SK-N-SH (cell line): ENCODE measurements around the gene KRT35. TPM values are rescaled to one million over a fixed set of nuclear protein-coding genes. Genes with fewer than 3 reads are reported as not detected.

ENCODE experiments used
- CTCF ChIA-PET: fragments of 300-600, 350-600 bp; formaldehyde crosslinking; extraction: SDS; loops from one replicate; lab custom pipeline; 2021; lab: Yijun Ruan, JAX
- POLR2A ChIA-PET: fragments of 350-600 bp; sonication (Branson Sonifier 250); formaldehyde crosslinking; extraction: SDS; loops from one replicate; lab custom pipeline; 2020; ENCODE audit warnings: antibody characterized with exemption, inconsistent platforms; lab: Yijun Ruan, JAX
- DNase-seq: peaks from one replicate; pipeline ENCODE4 v3.0.0; 2012
- H2AFZ ChIP-seq: fragments of 200-600 bp; sonication (generic); 2 replicates; pipeline ENCODE4 v1.8.1; 2016; ENCODE audit warnings: antibody characterized with exemption, mild to moderate bottlenecking, low read depth
- H3F3A ChIP-seq: fragments of 200-600 bp; sonication (generic); replicated peaks from 2 replicates; pipeline ENCODE3; 2016; ENCODE audit warnings: antibody characterized with exemption, mild to moderate bottlenecking; ENCODE audit not compliant: insufficient read depth
- H3K27ac ChIP-seq, 2 experiments: fragments of 200-500 bp in 1 of 2; fragments of 200-600 bp in 1 of 2; sonication (Bioruptor generic) in 1 of 2; sonication (generic), shearing (Covaris generic) in 1 of 2; 2 replicates each; pipeline versions ENCODE4 v1.5.1 to v1.6.1; 2014 to 2016; ENCODE audit warnings: low read depth in 2 of 2, inconsistent platforms in 1 of 2, low read length in 1 of 2, mild to moderate bottlenecking in 1 of 2, mixed read lengths in 1 of 2
- H3K27me3 ChIP-seq: fragments of 200-600 bp; sonication (generic), shearing (Covaris generic); 2 replicates; pipeline ENCODE4 v1.6.1; 2016; ENCODE audit warnings: mixed run types; ENCODE audit not compliant: insufficient read depth
- H3K36me3 ChIP-seq, 2 experiments: fragments of 200-500 bp in 1 of 2; fragments of 200-600 bp in 1 of 2; sonication (Bioruptor generic) in 1 of 2; sonication (generic) in 1 of 2; replicated peaks in 1 of 2; 2 replicates each; pipeline versions ENCODE3 to v1.5.1; 2014 to 2016; ENCODE audit warnings: low read length in 1 of 2, mild to moderate bottlenecking in 1 of 2; ENCODE audit not compliant: insufficient read depth in 2 of 2, control insufficient read depth in 1 of 2
- H3K4me1 ChIP-seq, 2 experiments: fragments of 200-500 bp in 1 of 2; fragments of 200-600 bp in 1 of 2; sonication (Bioruptor generic) in 1 of 2; sonication (generic), shearing (Covaris generic) in 1 of 2; 2 replicates each; pipeline versions ENCODE4 v1.5.1 to v1.6.1; 2014 to 2016; ENCODE audit warnings: low read depth in 1 of 2, low read length in 1 of 2, mixed run types in 1 of 2; ENCODE audit not compliant: insufficient read depth in 2 of 2, control insufficient read depth in 1 of 2
- H3K4me2 ChIP-seq: fragments of 200-600 bp; sonication (generic), shearing (Covaris generic); 2 replicates; pipeline ENCODE4 v1.6.1; 2017; ENCODE audit warnings: mixed run types
- H3K4me3 ChIP-seq, 2 experiments: fragments of 200-500 bp in 1 of 2; fragments of 200-600 bp in 1 of 2; sonication (Bioruptor generic) in 1 of 2; sonication (generic), shearing (Covaris generic) in 1 of 2; 2 replicates each; pipeline versions ENCODE4 v1.5.1 to v1.8.1; 2014 to 2016; ENCODE audit warnings: low read depth in 2 of 2, inconsistent platforms in 1 of 2, low read length in 1 of 2, mild to moderate bottlenecking in 1 of 2, mixed read lengths in 1 of 2, moderate library complexity in 1 of 2
- H3K79me2 ChIP-seq: fragments of 200-600 bp; sonication (generic); 2 replicates; pipeline ENCODE4 v1.8.1; 2017; ENCODE audit warnings: mild to moderate bottlenecking; ENCODE audit not compliant: insufficient read depth
- H3K9ac ChIP-seq: fragments of 200-600 bp; sonication (generic); 2 replicates; pipeline ENCODE4 v1.6.1; 2017; ENCODE audit warnings: mixed run types
- H3K9me2 ChIP-seq: fragments of 200-600 bp; sonication (generic); 2 replicates; pipeline ENCODE4 v1.6.1; 2017; ENCODE audit warnings: mixed run types
- H3K9me3 ChIP-seq: fragments of 200-600 bp; sonication (generic); 2 replicates; pipeline ENCODE4 v1.6.1; 2017; ENCODE audit warnings: mixed run types, mild to moderate bottlenecking, moderate library complexity
- H4K20me1 ChIP-seq: fragments of 200-600 bp; sonication (generic); 2 replicates; pipeline ENCODE4 v1.6.1; 2017; ENCODE audit warnings: mild to moderate bottlenecking, mixed run types; ENCODE audit not compliant: insufficient read depth
- ELF1 ChIP-seq: IDR thresholded peaks from 2 replicates; pipeline ENCODE4 v1.4.0; 2012
- EZH2phosphoT487 ChIP-seq: fragments of 200-600 bp; sonication (generic); IDR thresholded peaks from 2 replicates; pipeline ENCODE4 v1.6.1; 2017; ENCODE audit warnings: low read depth, mixed run types, mild to moderate bottlenecking, antibody characterized with exemption, moderate library complexity, borderline replicate concordance
- FOSL2 ChIP-seq: IDR thresholded peaks from 2 replicates; pipeline ENCODE4 v1.4.0; 2012; ENCODE audit warnings: low read depth, mild to moderate bottlenecking, moderate library complexity, borderline replicate concordance
- FOXJ3 ChIP-seq: sonication (generic); formaldehyde crosslinking; IDR thresholded peaks from 2 replicates; pipeline ENCODE4 v1.5.1; 2020; ENCODE audit warnings: mild to moderate bottlenecking, missing genetic modification reagents
- FOXM1 ChIP-seq: IDR thresholded peaks from 2 replicates; pipeline ENCODE4 v1.4.0; 2012; ENCODE audit warnings: low read depth, mild to moderate bottlenecking
- JUND ChIP-seq: IDR thresholded peaks from 2 replicates; pipeline ENCODE4 v1.4.0; 2012
- MEF2A ChIP-seq: IDR thresholded peaks from 2 replicates; pipeline ENCODE4 v1.4.0; 2012; ENCODE audit warnings: low read depth, borderline replicate concordance
- MXI1 ChIP-seq: IDR thresholded peaks from 2 replicates; pipeline ENCODE4 v1.6.1; 2012; ENCODE audit warnings: mild to moderate bottlenecking, low read depth, low read length, improper control_type of control experiment
- NFIC ChIP-seq: IDR thresholded peaks from 2 replicates; pipeline ENCODE4 v1.4.0; 2012; ENCODE audit warnings: borderline replicate concordance
- NRF1 ChIP-seq: IDR thresholded peaks from 2 replicates; pipeline ENCODE4 v1.6.1; 2012; ENCODE audit warnings: low read depth, mild to moderate bottlenecking, low read length
- POLR2AphosphoS5 ChIP-seq: IDR thresholded peaks from 2 replicates; pipeline ENCODE4 v1.6.1; 2012; ENCODE audit warnings: low read depth, low read length
- RCOR1 ChIP-seq: fragments of 150-350 bp; IDR thresholded peaks from 2 replicates; pipeline ENCODE4 v1.6.1; 2017; ENCODE audit warnings: antibody characterized with exemption, low read length
- RFX5 ChIP-seq: IDR thresholded peaks from 2 replicates; pipeline ENCODE4 v1.6.1; 2012; ENCODE audit warnings: mild to moderate bottlenecking, improper control_type of control experiment, low read length
- RXRA ChIP-seq: IDR thresholded peaks from 2 replicates; pipeline ENCODE4 v1.4.0; 2012; ENCODE audit warnings: low read depth, mild to moderate bottlenecking, borderline replicate concordance
- SIN3A ChIP-seq: IDR thresholded peaks from 2 replicates; pipeline ENCODE4 v1.6.1; 2012; ENCODE audit warnings: low read depth, mild to moderate bottlenecking, low read length, moderate library complexity, borderline replicate concordance
- TAF1 ChIP-seq: IDR thresholded peaks from 2 replicates; pipeline ENCODE4 v1.6.1; 2012; ENCODE audit warnings: low read depth, mild to moderate bottlenecking, low read length, moderate library complexity, borderline replicate concordance
- WGBS: methylation state at CpG from one replicate; pipeline ENCODE4 v1.1.6; 2017; ENCODE audit warnings: low lambda C conversion rate; 5-methylcytosine and 5-hydroxymethylcytosine counted together
- polyA plus RNA-seq, 3 experiments: library from polyadenylated mRNA; depleted of rRNA; stranded (reverse); fragments of >200 nt; gene quantifications; 2 replicates each; pipeline ENCODE4 v1.2.3, GENCODE V29; 2012
- TF ChIP-seq, protein P1 (sequence below): fragments of 150-350 bp; IDR thresholded peaks from 2 replicates; pipeline ENCODE4 v1.6.1; 2016; ENCODE audit warnings: mild to moderate bottlenecking, low read depth, low read length
- TF ChIP-seq, protein P2 (sequence below): IDR thresholded peaks from 2 replicates; pipeline ENCODE4 v1.4.0; 2012; ENCODE audit warnings: low read depth
- TF ChIP-seq, protein P3 (sequence below): fragments of 200-600 bp; sonication (generic); IDR thresholded peaks from 2 replicates; pipeline ENCODE4 v1.6.1; 2017; ENCODE audit warnings: antibody characterized with exemption, mild to moderate bottlenecking, moderate library complexity

The KRT35 gene
- polyA plus RNA-seq, 1 of the 3 experiments (the other 2 are of a cell fraction): not detected

DNA sequence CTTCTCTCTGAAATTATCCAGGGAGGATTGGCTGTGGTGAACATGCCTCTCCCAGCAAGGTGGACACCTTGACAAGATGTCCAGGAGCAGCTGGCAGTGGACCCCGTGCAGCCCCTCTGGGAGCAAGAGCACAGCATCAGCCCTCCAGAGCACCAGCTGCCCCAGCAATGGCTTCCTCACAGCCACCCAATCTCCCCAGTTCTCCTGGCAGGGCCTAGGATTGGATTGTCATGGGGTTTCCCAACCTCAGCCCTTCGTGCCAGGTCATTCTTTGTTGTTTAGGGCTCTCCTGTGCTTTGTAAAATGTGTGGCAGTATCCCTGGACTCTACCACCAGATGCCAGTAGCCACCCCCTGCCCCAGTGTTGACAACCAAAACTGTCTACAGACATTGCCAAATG is 10.5 kb upstream of the KRT35 start:
- Histone ChIP-seq H3K9ac (no peak overlapping the region), H3K27me3 (no peaks in the 10 kb centered on the region), H2AFZ (no peak overlapping the region), H3K79me2 (no peaks in the 10 kb centered on the region), H3K36me3 (no peaks in the 10 kb centered on the region), H3F3A (no peaks in the 10 kb centered on the region), H3K27ac (no peak overlapping the region), H3K9me2 (no peaks in the 10 kb centered on the region), H3K4me1 (peaks cover 2 to 9% of the 10 kb centered on the region in 2 experiments; a peak in 2 of 4 replicates), H3K9me3 (no peaks in the 10 kb centered on the region), H4K20me1 (no peaks in the 10 kb centered on the region), H3K4me2 (no peak overlapping the region), H3K4me3 (no peak overlapping the region)
- TF ChIP-seq, protein P1, sequence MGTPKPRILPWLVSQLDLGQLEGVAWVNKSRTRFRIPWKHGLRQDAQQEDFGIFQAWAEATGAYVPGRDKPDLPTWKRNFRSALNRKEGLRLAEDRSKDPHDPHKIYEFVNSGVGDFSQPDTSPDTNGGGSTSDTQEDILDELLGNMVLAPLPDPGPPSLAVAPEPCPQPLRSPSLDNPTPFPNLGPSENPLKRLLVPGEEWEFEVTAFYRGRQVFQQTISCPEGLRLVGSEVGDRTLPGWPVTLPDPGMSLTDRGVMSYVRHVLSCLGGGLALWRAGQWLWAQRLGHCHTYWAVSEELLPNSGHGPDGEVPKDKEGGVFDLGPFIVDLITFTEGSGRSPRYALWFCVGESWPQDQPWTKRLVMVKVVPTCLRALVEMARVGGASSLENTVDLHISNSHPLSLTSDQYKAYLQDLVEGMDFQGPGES: no peak
- TF ChIP-seq NFIC (no peak), TAF1 (no peak), FOXM1 (no peak), RCOR1 (no peak), EZH2phosphoT487 (no peak), ELF1 (no peak), FOSL2 (no peak), MXI1 (no peak), POLR2AphosphoS5 (no peak)
- TF ChIP-seq, protein P2, sequence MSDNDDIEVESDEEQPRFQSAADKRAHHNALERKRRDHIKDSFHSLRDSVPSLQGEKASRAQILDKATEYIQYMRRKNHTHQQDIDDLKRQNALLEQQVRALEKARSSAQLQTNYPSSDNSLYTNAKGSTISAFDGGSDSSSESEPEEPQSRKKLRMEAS: no peak
- TF ChIP-seq, protein P3, sequence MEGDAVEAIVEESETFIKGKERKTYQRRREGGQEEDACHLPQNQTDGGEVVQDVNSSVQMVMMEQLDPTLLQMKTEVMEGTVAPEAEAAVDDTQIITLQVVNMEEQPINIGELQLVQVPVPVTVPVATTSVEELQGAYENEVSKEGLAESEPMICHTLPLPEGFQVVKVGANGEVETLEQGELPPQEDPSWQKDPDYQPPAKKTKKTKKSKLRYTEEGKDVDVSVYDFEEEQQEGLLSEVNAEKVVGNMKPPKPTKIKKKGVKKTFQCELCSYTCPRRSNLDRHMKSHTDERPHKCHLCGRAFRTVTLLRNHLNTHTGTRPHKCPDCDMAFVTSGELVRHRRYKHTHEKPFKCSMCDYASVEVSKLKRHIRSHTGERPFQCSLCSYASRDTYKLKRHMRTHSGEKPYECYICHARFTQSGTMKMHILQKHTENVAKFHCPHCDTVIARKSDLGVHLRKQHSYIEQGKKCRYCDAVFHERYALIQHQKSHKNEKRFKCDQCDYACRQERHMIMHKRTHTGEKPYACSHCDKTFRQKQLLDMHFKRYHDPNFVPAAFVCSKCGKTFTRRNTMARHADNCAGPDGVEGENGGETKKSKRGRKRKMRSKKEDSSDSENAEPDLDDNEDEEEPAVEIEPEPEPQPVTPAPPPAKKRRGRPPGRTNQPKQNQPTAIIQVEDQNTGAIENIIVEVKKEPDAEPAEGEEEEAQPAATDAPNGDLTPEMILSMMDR: no peak
- ChIA-PET CTCF (interaction anchor here (8.5 kb wide), 1 partner anchor 58 kb away, joined by 67 read pairs; no protein-coding TSS in a partner anchor), POLR2A (no interaction called here)
- DNase-seq: no peak
- WGBS: 50% methylated on average over 2 of the region's 2 CpGs

DNA sequence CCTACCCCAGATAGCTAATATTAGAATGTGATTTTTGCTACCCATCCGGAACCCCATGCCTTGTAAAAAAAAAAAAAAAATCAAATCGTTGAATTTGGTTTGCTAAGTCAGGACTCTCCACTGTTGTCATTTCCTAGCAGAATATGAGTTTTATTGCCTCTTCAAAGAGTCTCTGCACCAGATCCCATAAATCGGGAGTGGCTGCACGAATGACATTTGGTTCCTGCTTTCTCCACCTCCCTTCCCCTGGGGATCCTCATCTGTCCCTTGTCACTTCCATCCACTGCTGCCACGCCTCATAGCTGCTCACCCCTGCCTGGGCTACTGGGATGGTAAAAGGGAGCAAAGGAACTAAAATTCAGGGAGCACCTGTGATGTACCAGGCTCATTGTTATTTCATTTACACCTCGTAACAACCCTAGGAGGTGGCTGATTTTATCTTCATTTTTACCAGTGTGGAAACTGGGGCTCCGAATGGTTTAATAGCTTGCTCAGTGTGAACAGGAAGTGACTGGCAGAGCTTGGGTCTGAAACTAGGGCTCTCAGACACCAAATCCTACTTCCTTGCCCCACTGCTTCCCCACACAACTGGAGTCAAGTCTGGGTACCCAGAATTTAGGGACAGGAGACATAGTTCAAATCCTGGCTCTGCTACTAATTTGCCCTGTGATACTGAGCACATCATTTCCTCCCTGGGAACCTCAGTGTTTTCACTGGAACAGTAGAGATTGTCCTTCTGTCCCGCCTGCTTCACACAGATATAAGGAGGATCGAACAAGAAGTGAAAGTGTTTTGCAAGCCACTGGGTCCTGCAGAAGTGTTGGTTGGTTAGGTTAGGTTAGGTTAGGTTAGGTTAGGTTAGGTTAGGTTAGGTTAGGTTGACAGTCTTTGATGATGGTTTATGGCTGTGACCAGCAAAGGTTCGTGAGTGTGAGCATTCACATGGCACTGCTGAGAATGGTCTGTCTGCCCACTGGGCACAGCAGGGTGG is 9.3 kb upstream of the KRT35 start:
- ChIA-PET CTCF (interaction anchor here (8.5 kb wide), 1 partner anchor 59 kb away, joined by 67 read pairs; no protein-coding TSS in a partner anchor), POLR2A (no interaction called here)
- no peaks in the 10 kb centered on the region for H3K9me2 ChIP-seq
- no peaks in the 10 kb centered on the region for H3K27me3 ChIP-seq
- no peak overlapping the region for H2AFZ ChIP-seq
- H3K27ac ChIP-seq: no peak overlapping the region
- 82% methylated on average over 10 of the region's 10 CpGs for WGBS
- H3K4me3 ChIP-seq: no peak overlapping the region
- TF ChIP-seq FOXM1 (no peak), POLR2AphosphoS5 (no peak), RFX5 (no peak), RXRA (no peak), MEF2A (no peak), SIN3A (no peak), FOXJ3 (CRISPR knock-in tag) (no peak), JUND (no peak), NRF1 (no peak)
- TF ChIP-seq, all 33 proteins: peak for 0
- no peaks in the 10 kb centered on the region for H3K9me3 ChIP-seq
- no peak for DNase-seq
- peaks cover 2 to 9% of the 10 kb centered on the region in 2 experiments; a peak in 2 of 4 replicates for H3K4me1 ChIP-seq
- no peaks in the 10 kb centered on the region for H4K20me1 ChIP-seq
- no peaks in the 10 kb centered on the region for H3K79me2 ChIP-seq
- no peaks in the 10 kb centered on the region for H3F3A ChIP-seq
- no peaks in the 10 kb centered on the region for H3K36me3 ChIP-seq
- H3K9ac ChIP-seq: no peak overlapping the region
- H3K4me2 ChIP-seq: no peak overlapping the region
